ENCODE data around the gene KLK2.

KLK2 gene

DNA sequence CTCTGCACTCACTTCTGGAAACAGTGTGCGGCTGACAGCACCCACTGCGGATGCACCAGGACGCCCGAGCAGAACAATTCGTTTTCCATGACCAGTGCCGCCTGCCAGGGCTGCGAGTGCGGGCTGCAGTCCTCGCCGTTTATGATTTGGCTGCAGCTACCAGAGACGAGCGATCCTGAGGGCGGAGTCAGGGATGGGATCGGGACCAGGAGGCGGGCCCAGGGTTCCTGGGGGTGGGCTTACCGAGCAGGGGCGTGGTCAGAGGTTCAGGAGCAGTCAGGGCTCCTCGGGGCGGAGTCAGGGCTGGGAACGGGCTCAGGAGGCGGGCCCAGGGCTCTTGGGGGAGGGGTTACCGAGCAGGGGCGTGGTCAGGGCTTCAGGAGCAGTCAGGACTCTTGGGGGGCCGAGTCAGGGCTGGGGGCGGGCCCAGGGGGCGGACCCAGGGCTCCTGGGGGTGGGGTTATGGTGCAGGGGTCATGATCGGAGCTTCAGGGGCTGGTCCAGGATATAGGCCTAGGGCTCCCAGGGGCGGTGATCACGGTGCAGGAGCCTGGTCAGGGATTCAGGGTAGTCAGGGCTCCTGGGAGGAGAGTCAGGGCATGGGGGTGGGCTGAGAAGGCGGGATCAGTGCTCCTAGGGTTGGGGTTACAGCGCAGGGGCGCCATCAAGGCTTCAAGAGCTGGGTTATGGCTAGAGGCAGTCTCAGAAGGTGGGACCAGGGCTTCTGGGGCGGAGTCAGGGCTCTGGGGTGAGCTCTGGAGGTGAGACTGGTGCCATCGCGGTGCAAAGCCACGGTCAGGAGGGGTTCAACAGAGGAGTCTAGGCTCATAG is 36.2 kb downstream of the KLK2 start:
- no peak for DNase-seq (ENCODE audit: extremely low read depth, low read depth)
- no peak overlapping the region for H3K4me3 ChIP-seq (replicated peaks; ENCODE audit: low read depth, low read length)

DNA sequence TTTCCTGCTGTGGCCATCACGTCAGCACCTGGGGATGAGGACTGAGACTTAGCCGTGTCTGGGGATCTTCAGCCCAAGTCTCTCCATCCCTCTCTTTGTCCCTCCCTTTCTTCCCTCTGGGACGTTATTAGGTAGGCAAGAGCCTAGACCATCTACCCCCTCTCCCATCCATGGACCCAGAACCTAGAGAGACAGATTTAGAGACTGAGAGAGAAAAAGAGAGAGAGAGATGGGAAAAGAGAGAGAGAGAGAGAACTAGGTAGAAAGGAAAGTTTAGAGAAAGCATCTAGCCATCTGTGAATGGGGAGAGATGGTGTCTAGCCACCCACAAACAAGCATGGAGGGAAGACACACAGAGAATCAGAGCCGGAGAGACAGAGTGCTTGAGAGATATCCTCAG is 37.5 kb downstream of the KLK2 start:
- H3K4me3 ChIP-seq (replicated peaks; ENCODE audit: low read depth, low read length), result no peak overlapping the region
- TF ChIP-seq, protein P1, sequence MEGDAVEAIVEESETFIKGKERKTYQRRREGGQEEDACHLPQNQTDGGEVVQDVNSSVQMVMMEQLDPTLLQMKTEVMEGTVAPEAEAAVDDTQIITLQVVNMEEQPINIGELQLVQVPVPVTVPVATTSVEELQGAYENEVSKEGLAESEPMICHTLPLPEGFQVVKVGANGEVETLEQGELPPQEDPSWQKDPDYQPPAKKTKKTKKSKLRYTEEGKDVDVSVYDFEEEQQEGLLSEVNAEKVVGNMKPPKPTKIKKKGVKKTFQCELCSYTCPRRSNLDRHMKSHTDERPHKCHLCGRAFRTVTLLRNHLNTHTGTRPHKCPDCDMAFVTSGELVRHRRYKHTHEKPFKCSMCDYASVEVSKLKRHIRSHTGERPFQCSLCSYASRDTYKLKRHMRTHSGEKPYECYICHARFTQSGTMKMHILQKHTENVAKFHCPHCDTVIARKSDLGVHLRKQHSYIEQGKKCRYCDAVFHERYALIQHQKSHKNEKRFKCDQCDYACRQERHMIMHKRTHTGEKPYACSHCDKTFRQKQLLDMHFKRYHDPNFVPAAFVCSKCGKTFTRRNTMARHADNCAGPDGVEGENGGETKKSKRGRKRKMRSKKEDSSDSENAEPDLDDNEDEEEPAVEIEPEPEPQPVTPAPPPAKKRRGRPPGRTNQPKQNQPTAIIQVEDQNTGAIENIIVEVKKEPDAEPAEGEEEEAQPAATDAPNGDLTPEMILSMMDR (IDR thresholded peaks at IDR 0.05; ENCODE audit: low read depth, low read length, missing control alignments), result no peak
- no peak for DNase-seq (ENCODE audit: extremely low read depth, low read depth)

More for the DNA sequence above, 36.2 kb downstream of the KLK2 start:
- TF ChIP-seq, protein P1 (IDR thresholded peaks at IDR 0.05; ENCODE audit: low read depth, low read length, missing control alignments), result no peak

DNA sequence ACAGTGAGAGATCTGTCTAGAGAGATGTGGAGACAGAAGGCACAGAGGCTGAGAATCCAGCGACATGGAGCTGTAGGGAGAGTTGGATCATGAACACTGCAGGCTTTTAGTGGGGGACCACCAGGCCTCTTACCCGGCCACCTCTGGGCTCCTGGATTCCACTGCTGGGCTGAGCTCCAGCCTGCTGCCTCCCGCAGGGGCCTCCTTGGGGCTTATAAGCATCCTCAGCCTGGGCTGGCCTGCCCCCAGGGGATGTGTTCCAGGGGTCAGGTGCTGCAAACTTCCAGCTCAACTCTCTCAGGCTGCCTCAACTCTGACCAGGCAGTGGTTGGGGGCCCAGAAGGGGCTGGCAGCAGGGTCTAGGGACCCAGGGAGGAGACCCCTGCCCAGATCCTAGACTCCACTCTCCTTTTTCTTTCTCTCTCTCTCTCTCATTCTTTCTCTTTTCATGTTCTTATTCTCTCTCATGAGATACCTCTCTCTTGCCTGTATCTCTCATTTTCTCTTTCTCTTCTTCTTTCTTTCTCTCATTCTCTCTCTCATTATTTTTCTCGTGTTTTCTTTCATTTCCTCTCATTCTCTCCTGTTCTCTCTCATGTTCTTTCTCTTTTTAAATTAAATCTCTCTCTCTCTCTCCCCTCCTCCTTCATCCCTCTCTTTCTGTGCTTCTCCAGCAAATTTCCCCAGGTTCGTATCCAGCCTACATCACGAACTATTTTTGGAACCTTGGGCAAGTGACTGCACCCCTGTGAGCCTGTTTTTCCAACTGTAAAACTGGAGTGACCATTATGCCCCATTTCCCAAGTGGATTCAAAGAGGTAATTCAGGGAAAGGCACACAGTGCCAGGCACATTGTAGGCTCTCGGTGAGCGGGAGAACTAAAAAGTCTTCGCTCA is 38.2 kb downstream of the KLK2 start, which contains the start of gene KLK4:
Gene KLK4 (minus strand): TSS at position 190 of the 896 bp plus-strand sequence. CDS start 657 bp downstream, outside the sequence.
- no peak within 1 kb of the TSS for H3K4me3 ChIP-seq (replicated peaks; ENCODE audit: low read depth, low read length)
- no peak for DNase-seq (ENCODE audit: extremely low read depth, low read depth)
- TF ChIP-seq, protein P1 (IDR thresholded peaks at IDR 0.05; ENCODE audit: low read depth, low read length, missing control alignments), result no peak

DNA sequence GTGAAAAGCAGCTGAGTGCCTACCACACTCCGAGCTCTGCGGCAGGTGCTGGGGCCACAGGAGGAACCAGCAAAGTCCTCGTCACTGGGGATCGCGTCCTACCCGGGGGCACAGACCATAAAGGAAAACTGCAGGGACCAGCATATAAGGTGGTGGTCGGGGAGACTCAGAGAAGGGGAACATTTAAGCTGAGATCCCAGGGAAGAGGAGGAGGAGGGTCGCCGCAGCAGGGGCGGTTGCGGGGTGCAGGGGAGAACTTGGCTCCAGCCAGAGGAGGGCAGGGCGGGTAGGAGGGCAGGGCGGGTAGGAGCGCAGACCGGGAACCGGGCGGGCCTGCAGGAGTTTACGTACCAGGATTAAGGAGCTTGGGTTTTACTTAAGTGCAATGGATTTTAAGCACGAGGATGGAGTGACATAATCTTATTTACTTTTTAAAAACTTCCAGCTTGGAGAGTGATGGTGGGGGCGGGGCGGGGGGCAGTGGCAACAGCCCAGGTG is 38.9 kb downstream of the KLK2 start:
- DNase-seq (ENCODE audit: extremely low read depth, low read depth), result no peak
- TF ChIP-seq, protein P1 (IDR thresholded peaks at IDR 0.05; ENCODE audit: low read depth, low read length, missing control alignments), result no peak
- no peak overlapping the region for H3K4me3 ChIP-seq (replicated peaks; ENCODE audit: low read depth, low read length)

DNA sequence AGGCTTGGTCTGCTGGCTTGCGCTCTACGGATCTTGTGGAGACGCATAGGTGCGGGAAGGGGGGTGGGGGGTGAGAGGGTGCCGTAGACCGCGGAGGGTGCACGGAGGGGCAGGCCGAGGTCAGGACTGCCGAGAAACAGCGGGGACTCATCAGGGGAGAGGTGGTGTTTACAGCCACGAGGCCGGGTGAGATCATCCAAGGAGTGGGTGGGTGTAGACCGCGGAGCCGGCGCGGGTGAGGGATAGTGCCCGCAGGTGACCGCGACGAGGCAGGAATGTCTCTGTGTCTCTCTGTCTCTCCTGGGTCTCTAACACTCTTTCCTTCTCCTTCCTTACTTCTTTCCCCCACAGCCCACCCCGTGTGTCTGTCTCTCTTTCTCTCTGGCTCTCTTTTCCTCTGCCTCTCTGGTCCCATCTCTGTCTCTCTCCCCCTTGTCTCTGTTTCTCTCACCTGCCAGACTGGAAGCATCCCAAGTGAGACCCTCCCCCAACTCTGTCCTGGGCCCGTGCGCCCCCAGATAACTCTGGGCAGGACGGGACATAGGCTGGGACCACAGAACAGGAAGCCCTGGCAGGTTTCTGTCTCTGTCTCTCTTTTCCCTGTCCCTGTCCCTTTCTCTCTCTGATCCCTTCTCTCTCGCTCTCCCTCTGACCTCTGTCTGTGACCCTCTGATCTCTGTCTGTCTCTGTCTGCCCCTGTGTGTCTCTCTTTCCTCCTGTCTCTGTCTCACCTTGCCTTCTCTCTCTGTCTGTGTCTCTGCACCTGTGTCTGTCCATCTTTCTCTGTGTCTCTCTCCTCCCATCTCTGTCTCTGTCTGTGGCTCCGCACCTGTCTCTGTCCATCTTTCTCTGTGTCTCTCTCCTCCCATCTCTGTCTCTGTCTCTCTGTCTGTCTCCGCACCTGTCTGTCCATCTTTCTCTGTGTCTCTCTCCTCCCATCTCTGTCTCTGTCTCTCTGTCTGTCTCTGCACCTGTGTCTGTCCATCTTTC is 39.8 kb downstream of the KLK2 start:
- TF ChIP-seq, protein P1 (IDR thresholded peaks at IDR 0.05; ENCODE audit: low read depth, low read length, missing control alignments), result no peak
- no peak for DNase-seq (ENCODE audit: extremely low read depth, low read depth)
- no peak overlapping the region for H3K4me3 ChIP-seq (replicated peaks; ENCODE audit: low read depth, low read length)

DNA sequence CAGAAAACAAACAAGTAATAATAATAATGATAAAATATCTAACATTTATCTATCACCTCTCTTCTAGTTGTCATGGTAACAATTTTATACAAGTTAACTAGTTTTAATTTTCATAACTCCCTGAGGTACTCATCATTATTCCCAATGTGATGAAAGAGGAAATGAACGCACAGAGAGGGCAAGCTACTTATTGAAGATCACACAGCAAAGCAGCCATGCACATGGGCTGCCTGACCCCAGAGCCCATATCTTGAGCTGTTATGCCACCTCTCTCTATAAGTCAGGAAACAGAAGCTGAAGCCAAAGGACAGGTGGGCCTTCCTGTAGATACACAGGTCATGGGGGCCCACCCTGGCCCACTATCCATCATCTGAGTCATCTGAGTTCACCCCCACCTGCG is 42.8 kb downstream of the KLK2 start:
- TF ChIP-seq, protein P1 (IDR thresholded peaks at IDR 0.05; ENCODE audit: low read depth, low read length, missing control alignments), result no peak
- no peak for DNase-seq (ENCODE audit: extremely low read depth, low read depth)
- H3K4me3 ChIP-seq (replicated peaks; ENCODE audit: low read depth, low read length), result no peak overlapping the region
